ENCODE measurements around the gene SPOUT1.

DNA sequence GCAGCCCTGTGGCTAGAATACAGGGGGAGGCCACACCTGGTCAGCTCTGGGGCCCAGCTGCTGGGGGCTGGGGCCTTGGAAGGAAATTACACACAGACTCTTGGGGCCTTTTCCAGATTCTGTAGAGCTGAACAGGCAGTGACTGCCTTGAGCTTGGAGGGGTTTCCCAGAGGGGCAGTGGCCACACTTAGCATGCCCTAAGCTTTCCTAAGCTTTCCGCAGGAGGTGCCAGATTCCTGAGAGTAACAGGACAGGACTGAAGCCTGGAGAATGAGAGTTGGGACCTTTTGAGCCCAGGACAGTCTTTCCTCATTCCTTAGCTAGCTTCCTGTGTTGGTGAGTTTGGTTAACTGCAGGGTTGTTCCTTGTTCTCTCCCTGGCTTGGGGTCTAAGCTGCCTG lies 41.1 kb downstream of the SPOUT1 start:
- TF ChIP-seq, protein P1, sequence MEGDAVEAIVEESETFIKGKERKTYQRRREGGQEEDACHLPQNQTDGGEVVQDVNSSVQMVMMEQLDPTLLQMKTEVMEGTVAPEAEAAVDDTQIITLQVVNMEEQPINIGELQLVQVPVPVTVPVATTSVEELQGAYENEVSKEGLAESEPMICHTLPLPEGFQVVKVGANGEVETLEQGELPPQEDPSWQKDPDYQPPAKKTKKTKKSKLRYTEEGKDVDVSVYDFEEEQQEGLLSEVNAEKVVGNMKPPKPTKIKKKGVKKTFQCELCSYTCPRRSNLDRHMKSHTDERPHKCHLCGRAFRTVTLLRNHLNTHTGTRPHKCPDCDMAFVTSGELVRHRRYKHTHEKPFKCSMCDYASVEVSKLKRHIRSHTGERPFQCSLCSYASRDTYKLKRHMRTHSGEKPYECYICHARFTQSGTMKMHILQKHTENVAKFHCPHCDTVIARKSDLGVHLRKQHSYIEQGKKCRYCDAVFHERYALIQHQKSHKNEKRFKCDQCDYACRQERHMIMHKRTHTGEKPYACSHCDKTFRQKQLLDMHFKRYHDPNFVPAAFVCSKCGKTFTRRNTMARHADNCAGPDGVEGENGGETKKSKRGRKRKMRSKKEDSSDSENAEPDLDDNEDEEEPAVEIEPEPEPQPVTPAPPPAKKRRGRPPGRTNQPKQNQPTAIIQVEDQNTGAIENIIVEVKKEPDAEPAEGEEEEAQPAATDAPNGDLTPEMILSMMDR (IDR thresholded peaks at IDR 0.05): no peak
- no peak for TF ChIP-seq POLR2A (IDR thresholded peaks at IDR 0.05)
